Measurements from ENCODE around the gene GRAMD4.

DNA sequence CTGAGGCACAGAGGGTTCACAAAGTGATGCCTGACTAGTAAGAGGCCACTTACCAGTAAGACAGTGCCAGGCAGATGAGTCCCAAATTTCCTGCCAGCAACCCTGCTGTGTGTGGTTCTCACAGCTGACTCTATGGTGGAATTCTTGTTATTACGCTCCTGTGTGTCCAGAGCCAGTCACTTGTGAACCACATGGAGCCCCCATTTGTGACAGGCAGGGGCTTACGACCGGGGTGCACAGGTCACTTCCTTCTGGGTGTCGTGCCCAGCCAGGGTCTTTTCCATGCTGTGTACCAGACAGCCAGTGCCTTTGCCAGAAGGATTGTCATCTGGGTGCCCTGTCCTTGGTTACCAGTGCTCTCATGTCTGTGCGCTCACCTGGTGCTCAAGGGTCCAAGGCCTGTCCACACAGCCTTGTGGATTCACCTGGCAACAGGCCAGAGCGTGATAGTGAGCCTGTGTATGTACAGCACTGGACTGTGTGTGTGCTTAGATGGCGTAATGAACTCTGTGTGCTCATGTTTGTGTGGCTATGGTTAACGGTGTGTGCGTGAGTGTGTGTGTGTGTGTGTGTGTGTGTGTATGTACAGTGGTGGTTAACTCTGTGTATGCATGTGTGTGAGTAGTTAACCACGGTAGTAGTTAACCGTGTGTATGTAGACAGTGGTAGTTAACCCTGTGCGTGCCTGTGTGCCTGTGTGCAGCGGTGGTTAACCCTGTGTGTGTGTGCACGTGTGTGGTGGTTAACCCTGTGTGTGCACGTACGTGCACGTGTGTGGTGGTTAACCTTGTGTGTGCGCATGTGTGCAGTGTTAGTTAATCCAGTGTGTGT is 18.6 kb downstream of the GRAMD4 start:
- TF ChIP-seq CTCF (IDR thresholded peaks at IDR 0.05) (no peak), POLR2A (IDR thresholded peaks at IDR 0.05) (no peak), POLR2AphosphoS5 (IDR thresholded peaks at IDR 0.05) (no peak)

Data from breast epithelium (tissue), 3 donors.